Cerebellar nuclear complex (tissue), 1 donor: ENCODE data around the gene TAS2R10.
"Not testable (repeated sequence)": the region's sequence is repeated elsewhere in the genome, so short reads cannot be mapped to it uniquely, and the experiment has no call there.

Experiments used
- DNase-seq, 2 experiments: peaks; one replicate each; lab custom pipeline; 2025; lab: John Stamatoyannopoulos, UW

TAS2R10 gene, protein sequence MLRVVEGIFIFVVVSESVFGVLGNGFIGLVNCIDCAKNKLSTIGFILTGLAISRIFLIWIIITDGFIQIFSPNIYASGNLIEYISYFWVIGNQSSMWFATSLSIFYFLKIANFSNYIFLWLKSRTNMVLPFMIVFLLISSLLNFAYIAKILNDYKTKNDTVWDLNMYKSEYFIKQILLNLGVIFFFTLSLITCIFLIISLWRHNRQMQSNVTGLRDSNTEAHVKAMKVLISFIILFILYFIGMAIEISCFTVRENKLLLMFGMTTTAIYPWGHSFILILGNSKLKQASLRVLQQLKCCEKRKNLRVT

DNA sequence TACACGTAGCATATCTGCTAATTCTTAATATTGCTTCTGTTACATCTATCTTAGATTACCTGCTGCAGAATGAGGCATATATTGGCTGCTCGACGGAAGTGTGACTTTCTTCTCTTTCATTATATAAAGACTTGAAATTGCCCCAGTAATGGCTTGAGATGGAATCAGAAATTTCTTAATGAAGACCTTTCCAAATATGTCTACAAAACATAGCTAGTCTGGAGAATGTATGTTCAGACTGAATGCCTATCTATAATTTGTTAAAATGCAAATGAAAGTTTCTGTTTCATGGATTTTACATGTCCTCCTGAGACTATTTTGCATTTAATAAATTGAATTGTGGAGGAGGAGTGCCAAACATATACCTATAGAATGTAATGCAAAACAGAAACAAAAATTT lies at the start of gene TAS2R10:
TSS of gene TAS2R10 (minus strand) at position 101 of the 400 bp plus-strand sequence. CDS start at position 12, 89 bp downstream.
- no peak for DNase-seq

DNA sequence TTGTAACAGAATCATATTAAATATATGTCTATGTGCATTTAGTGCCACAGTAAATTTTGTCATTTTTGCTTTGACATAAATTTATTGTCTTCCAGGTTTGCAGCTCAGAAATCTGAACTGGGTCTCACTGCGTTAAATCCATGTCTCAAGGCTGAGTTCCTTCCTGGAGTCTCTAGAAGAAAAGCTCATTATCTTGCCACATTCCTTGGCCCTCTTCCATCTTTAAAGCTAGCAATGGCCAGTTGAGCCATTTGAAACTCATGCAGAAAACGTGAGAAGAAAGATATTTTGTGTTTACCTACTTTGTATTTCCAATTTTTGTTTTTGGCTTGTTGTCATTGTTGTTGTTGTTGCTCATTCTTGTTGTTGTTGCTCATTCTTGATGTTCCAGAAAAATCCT lies 47.2 kb upstream of the TAS2R10 start:
- no peak for DNase-seq

DNA sequence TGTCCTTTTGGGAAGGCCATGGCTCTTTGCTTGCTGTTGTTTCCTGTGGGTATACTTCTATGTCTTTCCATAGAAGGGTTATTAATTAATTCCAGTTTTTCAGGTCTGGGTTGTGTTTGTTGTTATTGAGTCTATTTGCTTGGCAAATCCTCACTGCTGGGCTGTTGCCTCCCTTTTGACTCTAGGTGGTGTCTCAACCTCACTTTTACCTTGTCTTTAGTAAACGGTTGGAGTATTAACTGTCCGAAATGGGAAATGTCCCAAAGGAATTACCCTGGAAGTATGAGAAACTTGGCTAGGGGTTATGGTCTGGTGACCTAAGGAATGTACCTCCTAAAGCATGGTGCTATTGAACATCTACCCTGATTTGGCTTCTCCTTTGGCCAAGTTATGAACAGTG lies 41.2 kb upstream of the TAS2R10 start:
- DNase-seq = no peak

- no peak for DNase-seq
Measured at GRCh38 chr12:10863512-10864218, 37.5 kb upstream of the TAS2R10 start.

DNA sequence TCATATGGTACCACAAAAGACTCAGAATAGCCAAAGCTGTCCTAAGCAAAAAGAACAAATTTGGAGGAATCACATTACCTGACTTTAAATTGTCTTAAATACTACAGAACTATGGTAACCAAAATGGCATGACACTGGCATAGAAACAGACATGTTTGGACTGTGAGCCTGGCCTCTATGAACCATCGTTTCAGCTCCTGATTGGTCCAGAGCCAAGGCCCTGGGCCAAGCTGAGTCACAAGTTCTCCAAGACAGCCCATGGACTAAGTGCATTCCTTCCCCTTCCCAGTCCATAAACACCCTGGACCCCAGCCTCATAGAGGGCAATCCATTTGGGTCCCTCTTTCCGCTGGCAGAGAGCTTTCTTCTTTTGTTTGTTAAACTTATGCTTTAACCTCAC lies 35.2 kb upstream of the TAS2R10 start:
- no peak for DNase-seq

- DNase-seq = no peak
Measured at GRCh38 chr12:10855807-10856206, 29.6 kb upstream of the TAS2R10 start.

GRCh38 chr12:10853776-10854175 lies 27.6 kb upstream of the TAS2R10 start:
- DNase-seq = no peak

DNA sequence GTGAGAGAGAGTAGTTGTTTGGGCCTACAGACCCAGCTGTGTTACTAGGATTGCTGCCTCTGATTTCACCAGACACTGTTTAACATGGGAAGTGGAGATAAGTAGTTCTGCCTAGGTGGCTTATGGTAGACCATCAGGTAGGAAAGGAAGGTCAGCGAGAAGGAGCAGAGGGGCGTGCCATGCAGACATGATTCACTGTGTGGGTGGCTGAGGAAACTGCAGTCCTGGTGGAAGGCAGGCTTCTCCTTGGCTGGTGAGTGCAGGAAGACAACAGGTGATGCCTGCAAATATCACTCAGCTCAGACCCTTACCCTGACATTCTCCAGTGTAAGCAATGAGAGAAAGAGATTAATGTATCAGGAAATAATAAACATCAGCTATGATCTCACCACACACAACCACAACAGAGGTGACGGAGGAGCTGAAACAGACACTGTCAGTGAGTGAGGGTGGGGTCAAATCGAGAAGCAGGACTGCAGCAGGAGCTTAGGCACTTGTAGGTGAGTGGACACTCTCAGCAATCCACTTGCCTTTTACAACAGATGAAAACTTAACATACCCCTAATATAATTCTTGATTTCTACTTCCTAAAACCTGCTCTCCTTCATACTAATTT lies 25.2 kb upstream of the TAS2R10 start:
- DNase-seq = no peak

GRCh38 chr12:10849425-10849878 lies 23.3 kb upstream of the TAS2R10 start, which contains the start of gene PRR4:
TSS of gene PRR4 (minus strand) at chr12:10849475. CDS start at chr12:10849437, 38 bp downstream.
- no peak for DNase-seq

DNA sequence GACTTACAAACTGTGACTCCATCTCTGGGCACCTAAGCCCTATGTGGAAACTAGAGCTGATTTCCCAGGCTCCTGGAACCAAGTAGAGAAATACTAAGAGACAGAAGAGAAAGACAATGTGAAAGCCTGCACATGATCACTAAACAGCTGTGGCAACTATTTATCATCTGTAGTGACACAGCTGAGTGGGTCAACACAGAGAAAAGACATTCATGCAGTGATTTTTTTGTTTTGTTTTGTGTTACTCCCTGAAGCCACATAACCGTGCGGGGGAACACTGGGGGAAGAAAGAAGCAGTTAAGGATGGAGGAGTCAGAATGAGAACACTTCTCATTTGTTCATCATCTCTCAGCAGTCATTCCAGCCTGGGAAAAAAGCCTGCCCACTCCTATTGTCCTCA lies 21.6 kb upstream of the TAS2R10 start:
- no peak for DNase-seq

DNA sequence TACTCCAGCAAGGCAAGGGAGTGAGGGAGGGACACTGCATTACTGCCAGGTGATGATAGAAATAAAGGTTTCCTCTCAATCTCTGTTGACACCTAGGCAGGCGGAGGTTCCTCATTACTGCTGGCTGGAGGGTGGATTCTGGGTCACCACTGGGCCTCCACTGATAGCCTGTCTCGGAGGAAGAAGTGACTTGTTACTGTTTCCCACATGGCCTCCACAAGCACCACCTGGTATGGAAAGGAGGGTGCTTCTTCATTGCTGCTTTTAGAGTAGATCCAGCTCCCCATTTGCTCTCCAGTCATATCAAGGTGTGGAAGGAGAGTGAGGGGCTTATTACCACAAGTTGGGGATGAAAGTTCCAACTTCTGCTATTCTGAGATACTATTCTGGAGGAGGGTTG lies 16.7 kb upstream of the TAS2R10 start:
- DNase-seq = no peak

GRCh38 chr12:10838461-10838860 lies 12.3 kb upstream of the TAS2R10 start:
- DNase-seq = no peak

DNA sequence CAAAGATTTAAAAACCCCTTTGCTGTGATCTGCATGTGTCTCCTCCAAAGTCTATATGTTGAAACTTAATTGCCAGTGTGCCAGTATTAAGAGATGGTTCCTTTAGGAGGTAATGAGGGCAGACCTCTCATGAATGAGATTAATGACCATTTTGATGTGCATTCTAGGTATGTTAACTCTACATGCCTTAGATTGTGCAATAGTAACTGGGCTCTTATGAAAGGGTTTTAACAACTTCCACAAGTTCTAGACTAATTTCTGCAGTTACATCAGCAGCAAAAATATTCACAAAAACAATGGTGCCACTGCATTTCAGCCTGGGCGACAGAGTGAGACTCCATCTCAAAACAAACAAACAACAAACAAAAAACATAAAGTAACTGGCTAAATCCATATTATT lies 3.8 kb upstream of the TAS2R10 start:
- no peak for DNase-seq

DNA sequence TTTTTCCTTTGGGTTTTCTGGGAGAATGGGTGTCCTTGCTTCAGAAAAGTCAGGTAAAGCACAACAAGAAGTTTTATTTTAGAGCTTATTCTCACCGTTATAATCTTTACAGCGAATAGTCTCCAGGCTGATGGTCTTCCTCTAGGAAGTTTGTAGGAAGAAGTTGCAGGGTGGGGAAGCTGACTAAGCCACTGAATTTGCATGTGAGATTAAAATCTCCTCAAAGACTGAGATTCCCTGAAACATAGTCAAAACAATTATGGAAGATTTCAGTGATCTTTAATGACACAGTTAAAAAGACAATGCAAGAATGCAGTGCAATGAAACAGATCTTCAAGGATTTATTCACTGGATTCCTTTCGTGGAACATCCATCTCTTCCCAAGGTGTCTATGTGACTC lies 1.2 kb downstream of the TAS2R10 start:
- no peak for DNase-seq

GRCh38 chr12:10811883-10812536 lies 14.1 kb downstream of the TAS2R10 start:
- DNase-seq = no peak

- no peak for DNase-seq
Measured at GRCh38 chr12:10810068-10810467, 16.1 kb downstream of the TAS2R10 start, which contains the start of gene TAS2R9. TSS of gene TAS2R9 (minus strand) at chr12:10810168. CDS start at chr12:10810075, 93 bp downstream.

DNA sequence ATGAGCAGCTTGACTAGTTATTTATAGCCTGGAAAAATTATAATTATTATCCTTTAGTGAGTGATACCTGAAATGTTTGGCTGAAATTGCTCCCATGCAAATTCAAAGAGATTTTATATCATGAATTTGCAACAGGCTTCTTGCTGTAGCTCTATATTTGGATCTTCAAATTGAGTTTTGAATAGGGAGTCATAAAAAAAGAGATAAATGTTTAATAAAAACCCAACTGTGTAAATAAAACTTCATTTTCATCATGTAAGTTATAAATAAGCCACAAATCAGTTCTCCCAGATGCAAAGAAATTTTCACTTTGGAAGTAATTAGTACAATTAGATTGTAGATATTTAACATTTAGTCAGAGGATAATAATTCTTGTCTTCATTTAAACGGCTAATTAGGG lies 19.0 kb downstream of the TAS2R10 start, which contains the start of gene TAS2R8:
TSS of gene TAS2R8 (minus strand) at position 101 of the 400 bp plus-strand sequence. CDS start 306 bp downstream, outside the sequence.
- DNase-seq = no peak

DNA sequence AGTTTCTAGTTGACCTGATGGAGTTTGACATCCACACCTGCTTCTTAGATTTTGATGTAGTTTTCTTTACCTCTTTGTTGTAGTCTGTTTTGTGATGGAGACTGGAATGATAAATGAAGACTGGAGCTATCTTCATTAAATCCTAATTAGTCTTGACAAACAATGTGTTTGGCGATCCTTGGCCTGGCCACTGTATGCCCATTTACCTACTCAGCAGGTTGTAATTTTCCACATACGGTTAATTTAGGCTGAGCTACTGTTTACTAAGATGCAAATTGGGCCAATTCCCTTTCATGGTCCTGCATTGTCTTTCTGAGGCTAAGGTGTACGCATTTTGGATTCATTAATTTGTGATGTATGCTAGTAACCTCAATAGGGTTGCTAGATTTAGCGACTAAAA lies 23.6 kb downstream of the TAS2R10 start, which contains the start of gene TAS2R7:
TSS of gene TAS2R7 (minus strand) at position 41 of the 400 bp plus-strand sequence. CDS start 57 bp downstream, outside the sequence.
- no peak for DNase-seq

DNA sequence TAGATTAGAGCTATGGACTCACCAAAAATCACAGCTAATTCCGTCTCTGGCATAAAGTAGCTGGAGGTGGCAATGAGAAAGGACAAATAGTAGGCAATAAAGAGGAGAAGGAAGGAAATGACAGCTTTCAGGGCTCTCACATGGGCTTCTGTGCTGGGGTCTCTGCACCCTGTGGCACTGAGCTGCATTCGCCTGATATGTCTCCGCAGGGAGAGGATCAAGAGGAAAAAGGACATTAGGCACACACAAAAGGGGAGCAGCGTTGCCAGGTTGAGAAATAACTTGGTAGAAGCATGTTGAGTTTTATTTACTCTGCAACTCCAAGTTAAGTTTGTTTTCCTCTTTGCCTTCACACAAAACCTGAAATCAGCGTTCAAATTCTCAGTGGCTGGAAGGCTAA lies 24.4 kb downstream of the TAS2R10 start:
- DNase-seq = no peak

DNA sequence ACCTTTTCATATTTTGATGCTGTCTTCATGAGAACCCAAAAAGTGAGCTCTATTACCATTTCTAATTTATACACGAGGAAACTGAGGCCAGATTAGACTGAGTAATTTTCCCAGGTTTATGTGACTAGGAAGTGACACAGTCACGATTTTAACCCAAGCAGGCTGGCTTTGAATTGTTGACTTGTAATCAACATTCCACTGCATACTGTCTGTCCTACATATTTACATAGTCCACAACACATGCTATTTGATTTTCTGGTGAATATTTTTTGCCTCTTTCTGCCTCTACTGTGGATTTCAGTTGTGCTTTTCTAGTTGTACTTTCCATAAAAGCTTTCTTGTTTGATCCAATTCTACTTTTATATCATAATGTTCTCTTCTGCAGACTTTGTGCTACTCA lies 31.9 kb downstream of the TAS2R10 start:
- DNase-seq = no peak

DNA sequence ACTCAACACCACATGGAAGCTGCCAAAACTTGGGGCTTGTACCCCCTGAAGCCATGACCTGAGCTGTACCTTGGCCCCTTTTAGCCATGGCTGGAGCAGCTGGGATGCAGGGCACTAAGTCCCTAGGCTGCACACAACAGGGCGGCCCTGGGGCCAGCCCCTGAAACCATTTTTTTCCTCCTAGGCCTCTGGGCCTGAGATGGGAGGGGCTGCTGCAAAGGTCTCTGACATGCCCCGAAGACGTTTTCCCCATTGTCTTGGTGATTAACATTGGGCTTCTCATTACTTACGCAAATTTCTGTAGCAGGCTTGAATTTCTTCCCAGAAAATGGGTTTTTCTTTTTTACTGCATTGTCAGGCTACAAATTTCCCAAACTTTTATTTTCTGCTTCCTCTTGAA lies 34.4 kb downstream of the TAS2R10 start:
- not testable (repeated sequence) for DNase-seq

DNA sequence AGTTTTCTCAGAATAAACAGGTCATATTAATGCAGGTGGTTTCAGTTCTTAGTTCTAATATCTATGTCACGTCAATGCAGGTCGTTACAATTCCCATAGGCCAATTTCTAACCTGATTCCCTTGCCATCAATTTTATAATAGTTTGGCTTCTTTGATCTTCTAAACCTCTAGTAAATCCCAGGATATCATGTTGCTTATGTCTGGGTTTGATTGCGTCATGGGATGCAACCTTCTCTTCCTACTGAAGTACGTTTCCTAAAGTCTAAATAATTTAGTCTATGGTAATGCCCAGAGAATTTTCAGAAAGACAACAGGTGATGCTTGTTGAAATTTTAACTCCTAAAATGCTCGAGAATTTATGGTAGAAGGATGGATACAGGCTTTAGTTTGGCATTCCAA lies 42.9 kb downstream of the TAS2R10 start:
- DNase-seq = no peak
